ENCODE results near the gene ZNF414.

DNA sequence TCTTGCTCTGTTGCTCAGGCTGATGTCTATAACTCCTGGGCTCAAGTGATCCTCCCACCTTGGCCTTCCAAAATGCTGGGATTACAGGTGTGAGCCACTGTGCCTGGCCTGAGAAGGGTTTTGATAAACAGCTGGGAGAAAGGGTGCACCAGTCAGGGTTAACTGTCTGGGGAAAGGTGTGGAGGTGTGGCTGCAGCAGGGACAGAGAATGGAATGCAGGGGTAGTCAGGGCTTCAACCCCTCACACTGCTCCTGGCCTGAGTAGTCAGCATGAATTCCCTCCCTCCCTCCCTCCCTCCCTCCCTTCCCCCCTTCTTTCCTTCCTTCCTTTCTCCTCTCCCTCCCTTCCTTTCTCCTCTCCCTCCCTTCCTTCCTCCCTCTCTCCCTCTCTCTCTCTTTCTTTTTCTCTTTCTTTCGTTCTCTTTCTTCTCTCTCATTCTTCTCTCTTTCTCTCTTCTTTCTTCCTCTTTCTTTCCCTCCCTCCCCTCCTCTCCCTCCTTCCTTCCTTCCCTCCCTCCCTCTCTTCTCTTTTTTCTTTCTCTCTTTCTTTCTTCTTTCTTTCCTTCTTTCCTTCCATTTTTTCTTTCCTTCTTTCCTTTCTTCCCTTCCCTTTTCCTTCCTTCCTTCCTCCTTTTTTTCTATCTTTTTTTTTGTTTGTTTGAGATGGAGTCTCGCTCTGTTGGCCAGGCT, 47.3 kb upstream of the ZNF414 start:
- TF ChIP-seq, protein P1, sequence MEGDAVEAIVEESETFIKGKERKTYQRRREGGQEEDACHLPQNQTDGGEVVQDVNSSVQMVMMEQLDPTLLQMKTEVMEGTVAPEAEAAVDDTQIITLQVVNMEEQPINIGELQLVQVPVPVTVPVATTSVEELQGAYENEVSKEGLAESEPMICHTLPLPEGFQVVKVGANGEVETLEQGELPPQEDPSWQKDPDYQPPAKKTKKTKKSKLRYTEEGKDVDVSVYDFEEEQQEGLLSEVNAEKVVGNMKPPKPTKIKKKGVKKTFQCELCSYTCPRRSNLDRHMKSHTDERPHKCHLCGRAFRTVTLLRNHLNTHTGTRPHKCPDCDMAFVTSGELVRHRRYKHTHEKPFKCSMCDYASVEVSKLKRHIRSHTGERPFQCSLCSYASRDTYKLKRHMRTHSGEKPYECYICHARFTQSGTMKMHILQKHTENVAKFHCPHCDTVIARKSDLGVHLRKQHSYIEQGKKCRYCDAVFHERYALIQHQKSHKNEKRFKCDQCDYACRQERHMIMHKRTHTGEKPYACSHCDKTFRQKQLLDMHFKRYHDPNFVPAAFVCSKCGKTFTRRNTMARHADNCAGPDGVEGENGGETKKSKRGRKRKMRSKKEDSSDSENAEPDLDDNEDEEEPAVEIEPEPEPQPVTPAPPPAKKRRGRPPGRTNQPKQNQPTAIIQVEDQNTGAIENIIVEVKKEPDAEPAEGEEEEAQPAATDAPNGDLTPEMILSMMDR (conservative IDR thresholded peaks at IDR 0.05; ENCODE audit: low read depth, low read length), result no peak
- TF ChIP-seq EZH2 (IDR thresholded peaks at IDR 0.05; ENCODE audit: low read length, unreplicated experiment), result no peak
